Nephron (organoid): ENCODE data around the gene TNFRSF1B.

Experiments
- H3K27ac Mint-ChIP-seq, 3 experiments: 2 replicates each; pipeline ENCODE4 v1.8.0; 2020; ENCODE audit warnings: mixed read lengths in 3 of 3, mild to moderate bottlenecking in 2 of 3, moderate library complexity in 1 of 3
- H3K27me3 Mint-ChIP-seq: 2 replicates; pipeline ENCODE4 v1.8.0; 2021; ENCODE audit warnings: low read depth, mild to moderate bottlenecking, moderate library complexity, mixed read lengths
- H3K36me3 Mint-ChIP-seq: 2 replicates; pipeline ENCODE4 v1.8.0; 2020; ENCODE audit warnings: low read depth, mixed read lengths
- H3K4me1 Mint-ChIP-seq: 2 replicates; pipeline ENCODE4 v1.8.0; 2020; ENCODE audit warnings: mixed read lengths
- H3K4me3 Mint-ChIP-seq, 3 experiments: 2 replicates each; pipeline ENCODE4 v1.8.0; 2020; ENCODE audit warnings: mild to moderate bottlenecking in 3 of 3, mixed read lengths in 3 of 3, moderate library complexity in 2 of 3
- H3K9me3 Mint-ChIP-seq: 2 replicates; pipeline ENCODE4 v1.8.0; 2020; ENCODE audit warnings: mixed read lengths
- TF ChIP-seq, protein P1 (sequence below), 3 experiments: fragments of 200-600 bp; sonication (generic); IDR thresholded peaks; one replicate each; pipeline ENCODE4 v1.5.0; 2021; ENCODE audit warnings: antibody characterized with exemption in 3 of 3; ENCODE audit not compliant: unreplicated experiment in 3 of 3

Gene TNFRSF1B

DNA sequence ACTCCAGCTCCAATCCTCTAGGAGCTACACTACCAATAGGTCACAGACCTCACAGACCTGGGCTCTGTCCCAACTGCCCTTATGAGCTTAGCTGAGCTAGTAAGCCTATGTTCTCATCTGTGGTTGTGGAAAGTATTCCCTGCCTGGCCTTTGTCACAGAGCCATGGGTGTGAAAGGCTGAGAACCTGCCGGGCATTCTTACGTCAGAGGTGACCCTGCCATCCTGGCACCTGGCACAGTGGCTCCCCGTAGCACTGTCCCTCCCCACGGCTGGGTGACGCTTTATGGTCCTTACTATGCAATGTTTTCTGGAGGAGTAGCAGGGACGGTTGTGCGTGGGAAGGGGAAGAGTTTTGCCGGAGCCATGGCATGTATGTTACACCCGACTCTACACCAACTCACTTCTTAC lies 3.5 kb downstream of the TNFRSF1B start:
- peaks cover 22% of the 10 kb centered on the region for H3K4me1 Mint-ChIP-seq
- peaks cover 25% of the 10 kb centered on the region for H3K27me3 Mint-ChIP-seq
- no peak overlapping the region for H3K4me3 Mint-ChIP-seq
- TF ChIP-seq, protein P1, sequence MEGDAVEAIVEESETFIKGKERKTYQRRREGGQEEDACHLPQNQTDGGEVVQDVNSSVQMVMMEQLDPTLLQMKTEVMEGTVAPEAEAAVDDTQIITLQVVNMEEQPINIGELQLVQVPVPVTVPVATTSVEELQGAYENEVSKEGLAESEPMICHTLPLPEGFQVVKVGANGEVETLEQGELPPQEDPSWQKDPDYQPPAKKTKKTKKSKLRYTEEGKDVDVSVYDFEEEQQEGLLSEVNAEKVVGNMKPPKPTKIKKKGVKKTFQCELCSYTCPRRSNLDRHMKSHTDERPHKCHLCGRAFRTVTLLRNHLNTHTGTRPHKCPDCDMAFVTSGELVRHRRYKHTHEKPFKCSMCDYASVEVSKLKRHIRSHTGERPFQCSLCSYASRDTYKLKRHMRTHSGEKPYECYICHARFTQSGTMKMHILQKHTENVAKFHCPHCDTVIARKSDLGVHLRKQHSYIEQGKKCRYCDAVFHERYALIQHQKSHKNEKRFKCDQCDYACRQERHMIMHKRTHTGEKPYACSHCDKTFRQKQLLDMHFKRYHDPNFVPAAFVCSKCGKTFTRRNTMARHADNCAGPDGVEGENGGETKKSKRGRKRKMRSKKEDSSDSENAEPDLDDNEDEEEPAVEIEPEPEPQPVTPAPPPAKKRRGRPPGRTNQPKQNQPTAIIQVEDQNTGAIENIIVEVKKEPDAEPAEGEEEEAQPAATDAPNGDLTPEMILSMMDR (IDR thresholded peaks at IDR 0.05; ENCODE audit: unreplicated experiment in 3 of 3) = no peak
- no peak overlapping the region for H3K27ac Mint-ChIP-seq
- no peaks in the 10 kb centered on the region for H3K9me3 Mint-ChIP-seq
- H3K36me3 Mint-ChIP-seq = no peaks in the 10 kb centered on the region

DNA sequence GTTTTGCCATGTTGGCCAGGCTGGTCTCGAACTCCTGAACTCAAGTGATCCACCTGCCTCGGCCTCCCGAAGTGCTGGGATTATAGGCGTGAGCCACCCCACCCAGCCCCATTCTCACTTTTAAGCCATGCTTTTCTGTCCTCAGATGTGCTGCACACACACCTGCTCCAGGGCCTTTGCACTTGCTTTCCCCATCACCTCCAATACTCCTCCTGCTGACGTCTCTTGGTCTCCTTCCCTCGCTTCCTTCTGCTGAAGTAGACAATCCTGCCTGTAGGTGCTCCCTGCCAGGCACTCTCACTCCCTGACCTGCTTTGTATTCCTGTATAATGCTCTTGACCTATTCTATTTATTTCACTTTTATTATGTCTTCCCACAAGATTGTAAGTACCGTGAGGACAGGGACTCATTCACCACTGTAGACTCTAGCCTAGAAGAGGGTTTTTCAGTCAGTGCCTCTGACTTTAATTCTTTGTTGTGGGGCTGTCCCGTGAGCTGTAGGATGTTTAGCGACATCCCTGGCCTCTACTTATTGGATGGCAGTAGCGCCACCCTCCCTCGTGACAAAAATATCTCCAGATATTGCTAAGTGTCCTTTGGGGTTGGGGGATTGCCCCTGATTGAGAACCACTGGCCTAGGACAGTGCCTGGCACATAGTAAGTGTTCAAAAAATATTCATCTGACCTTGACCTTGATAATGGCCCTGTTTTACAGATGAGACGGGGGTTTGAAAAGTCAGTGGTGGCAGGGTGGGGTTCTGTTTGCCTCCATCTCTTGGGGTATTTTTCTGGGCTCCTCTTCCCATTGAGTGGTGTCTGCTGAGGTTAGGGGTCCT lies 4.6 kb downstream of the TNFRSF1B start:
- H3K4me3 Mint-ChIP-seq = no peak overlapping the region
- peaks cover 27% of the 10 kb centered on the region for H3K4me1 Mint-ChIP-seq
- H3K9me3 Mint-ChIP-seq = no peaks in the 10 kb centered on the region

DNA sequence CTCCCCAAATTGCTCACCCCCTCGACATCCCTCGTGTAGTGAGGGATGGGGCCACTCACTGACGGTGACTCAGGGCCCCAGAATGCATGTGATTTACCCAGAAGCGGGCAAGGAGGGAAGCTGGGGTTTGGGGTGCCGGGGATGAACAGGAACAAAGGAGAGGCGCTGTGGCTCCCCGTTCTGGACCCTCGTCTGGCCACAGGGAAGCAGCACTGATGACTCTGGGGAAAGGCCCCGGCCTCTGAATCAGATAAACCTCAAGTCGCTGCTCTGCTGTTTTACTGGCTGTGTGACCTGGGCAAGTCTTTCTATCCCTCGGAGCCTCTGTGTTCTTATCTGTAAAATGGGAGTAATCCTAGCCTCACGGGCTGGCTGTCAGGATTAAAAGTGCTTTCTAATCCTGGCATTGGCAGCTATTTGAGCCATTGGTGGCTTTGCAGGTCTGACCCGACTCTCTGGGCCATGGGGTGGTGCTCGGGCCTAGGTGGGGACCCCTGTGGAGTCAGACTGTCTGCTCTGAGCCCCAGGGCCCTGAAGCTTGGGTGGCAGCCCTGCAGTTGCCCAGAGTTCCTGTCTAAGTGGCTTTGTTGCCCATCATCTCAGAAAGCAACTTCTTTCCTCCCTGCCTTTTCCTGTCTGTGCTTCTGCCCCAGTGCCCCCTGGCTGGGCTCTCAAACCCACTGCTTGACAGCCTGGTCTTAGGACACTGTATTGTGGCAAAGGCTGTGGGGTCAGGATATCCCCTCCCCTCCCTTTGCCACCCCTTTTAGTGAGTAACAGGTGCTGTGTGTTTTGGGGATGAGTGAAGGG lies 5.5 kb downstream of the TNFRSF1B start:
- Mint-ChIP-seq H3K9me3 (no peaks in the 10 kb centered on the region), H3K36me3 (no peaks in the 10 kb centered on the region), H3K4me1 (peaks cover 27% of the 10 kb centered on the region), H3K4me3 (no peak overlapping the region), H3K27me3 (peaks cover 28% of the 10 kb centered on the region), H3K27ac (peak overlapping the region in 1 of 3 experiments; percentile 39)
- TF ChIP-seq, protein P1 (IDR thresholded peaks at IDR 0.05; ENCODE audit: unreplicated experiment in 3 of 3) = no peak

More for the DNA sequence above, 4.6 kb downstream of the TNFRSF1B start:
- TF ChIP-seq, protein P1 (IDR thresholded peaks at IDR 0.05; ENCODE audit: unreplicated experiment in 3 of 3) = no peak
- Mint-ChIP-seq H3K27ac (no peak overlapping the region), H3K36me3 (no peaks in the 10 kb centered on the region), H3K27me3 (peaks cover 27% of the 10 kb centered on the region)

DNA sequence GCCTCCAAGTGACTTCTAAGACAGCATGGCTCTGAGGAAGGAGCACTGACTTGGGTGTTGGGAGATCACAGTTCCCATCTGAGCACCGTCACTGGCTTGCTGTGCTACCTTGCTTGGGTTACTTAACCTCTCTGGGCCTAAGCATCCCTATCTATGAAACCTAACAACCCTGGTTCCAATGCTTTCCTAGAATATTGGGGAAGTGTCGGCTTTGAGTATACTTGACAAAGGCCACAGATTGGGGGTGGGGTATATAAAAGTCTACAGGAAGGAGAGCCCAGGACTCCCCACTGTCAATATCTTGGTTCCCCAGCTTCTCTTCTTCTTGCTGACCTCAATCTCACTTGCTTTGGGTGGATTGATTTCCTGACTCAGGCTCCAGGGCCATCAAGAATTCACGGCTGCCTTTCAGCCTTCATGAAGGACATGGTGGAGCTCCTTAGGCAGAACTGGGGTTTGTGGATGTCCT lies 6.3 kb downstream of the TNFRSF1B start:
- H3K9me3 Mint-ChIP-seq = no peaks in the 10 kb centered on the region
- H3K27ac Mint-ChIP-seq = peak overlapping the region in 1 of 3 experiments; percentile 39
- H3K4me1 Mint-ChIP-seq = peaks cover 23% of the 10 kb centered on the region
- peaks cover 20% of the 10 kb centered on the region for H3K27me3 Mint-ChIP-seq
- H3K4me3 Mint-ChIP-seq = no peak overlapping the region
- no peaks in the 10 kb centered on the region for H3K36me3 Mint-ChIP-seq
- TF ChIP-seq, protein P1 (IDR thresholded peaks at IDR 0.05; ENCODE audit: unreplicated experiment in 3 of 3) = no peak

DNA sequence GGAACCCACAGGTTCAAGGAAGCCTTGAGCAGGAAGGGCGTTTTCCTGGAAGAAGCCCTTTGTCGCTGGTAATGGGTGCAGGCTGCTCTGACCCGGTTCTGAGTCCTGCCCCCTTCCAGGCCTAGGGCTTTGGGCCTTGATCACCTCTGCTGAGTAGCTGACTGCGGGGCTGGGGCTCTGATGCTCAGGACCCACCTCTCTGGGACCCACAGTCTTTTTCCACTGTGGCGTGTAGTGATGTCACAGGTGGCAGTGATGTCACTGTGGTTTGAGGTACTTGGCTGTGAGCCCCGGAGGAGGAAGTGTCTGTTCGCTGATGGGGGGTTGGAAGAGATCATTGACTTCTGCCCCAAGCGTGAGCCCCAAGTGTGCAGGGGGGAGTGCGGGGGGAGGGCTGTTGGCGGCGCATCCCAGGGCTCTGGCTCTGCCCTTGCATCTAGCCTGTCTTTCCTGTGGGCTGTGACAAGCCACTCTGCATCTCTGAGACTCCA lies 6.9 kb downstream of the TNFRSF1B start:
- TF ChIP-seq, protein P1 (IDR thresholded peaks at IDR 0.05; ENCODE audit: unreplicated experiment in 3 of 3) = no peak
- peaks cover 17% of the 10 kb centered on the region for H3K27me3 Mint-ChIP-seq
- H3K4me1 Mint-ChIP-seq = peaks cover 25% of the 10 kb centered on the region
- no peaks in the 10 kb centered on the region for H3K9me3 Mint-ChIP-seq
- H3K36me3 Mint-ChIP-seq = no peaks in the 10 kb centered on the region
- no peak overlapping the region for H3K27ac Mint-ChIP-seq
- no peak overlapping the region for H3K4me3 Mint-ChIP-seq
